GM21390 (cell line): ENCODE data around the gene IRAK4.

Experiments
- ATAC-seq: cut with Tn5 transposase; IDR thresholded peaks from one replicate; pipeline ENCODE4 v1.9.1; 2021; ENCODE audit not compliant: unreplicated experiment

IRAK4 gene

GRCh38 chr12:43764528-43764927 is 5.8 kb downstream of the IRAK4 start:
- no peak for ATAC-seq

GRCh38 chr12:43766291-43766690 is 7.5 kb downstream of the IRAK4 start:
- ATAC-seq, result no peak

- no peak for ATAC-seq
These were observed 17.7 kb downstream of the IRAK4 start for GRCh38 chr12:43776498-43776897.

GRCh38 chr12:43786899-43787693 is 28.3 kb downstream of the IRAK4 start:
- ATAC-seq, result no peak

DNA sequence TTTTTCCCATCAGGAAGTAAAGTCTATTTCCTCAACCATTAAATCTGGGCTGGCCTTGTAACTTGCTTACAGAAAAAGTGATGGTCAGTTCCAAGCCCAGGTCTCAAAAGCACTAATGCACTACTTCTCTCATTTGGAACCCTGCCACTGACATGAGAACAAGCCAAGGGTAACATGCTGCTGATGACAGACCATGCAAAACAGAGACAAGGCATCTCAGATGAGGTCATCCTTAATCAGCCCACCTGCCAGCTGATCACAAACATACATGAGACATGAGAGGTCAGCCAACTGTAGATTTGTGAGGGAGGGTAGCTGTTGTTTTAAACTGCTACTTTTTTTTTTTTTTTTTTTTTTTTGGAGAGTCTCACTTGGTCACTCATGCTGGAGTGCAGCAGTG is 31.2 kb downstream of the IRAK4 start:
- ATAC-seq, result no peak

DNA sequence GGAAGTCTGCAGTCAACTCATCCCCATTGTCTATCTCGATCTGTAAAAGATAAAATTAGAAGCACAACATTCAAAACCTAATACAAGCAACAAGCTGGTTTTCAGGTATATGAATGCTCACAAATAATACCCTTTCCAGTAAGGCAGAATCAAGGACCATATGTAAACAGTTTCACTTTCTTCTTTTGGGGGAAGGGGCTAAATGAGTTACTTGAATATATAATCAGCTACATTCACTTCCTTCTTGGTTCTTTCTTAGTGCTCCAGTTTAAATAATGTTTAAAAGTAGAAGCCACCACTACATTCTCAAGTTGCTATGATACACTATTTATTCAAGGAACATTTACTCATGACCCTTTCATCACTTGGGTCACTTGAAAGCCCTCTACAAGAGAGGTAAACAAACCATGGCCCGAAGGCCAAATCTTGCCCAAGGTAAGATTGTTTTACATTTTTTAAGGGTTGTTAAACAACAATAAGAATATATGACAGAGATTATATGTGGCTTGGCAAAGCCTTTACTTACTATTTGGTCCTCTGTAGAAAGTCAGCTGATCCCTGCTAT is 37.0 kb downstream of the IRAK4 start:
- no peak for ATAC-seq

- ATAC-seq, result no peak
These were observed 38.9 kb downstream of the IRAK4 start for GRCh38 chr12:43797561-43798217.

DNA sequence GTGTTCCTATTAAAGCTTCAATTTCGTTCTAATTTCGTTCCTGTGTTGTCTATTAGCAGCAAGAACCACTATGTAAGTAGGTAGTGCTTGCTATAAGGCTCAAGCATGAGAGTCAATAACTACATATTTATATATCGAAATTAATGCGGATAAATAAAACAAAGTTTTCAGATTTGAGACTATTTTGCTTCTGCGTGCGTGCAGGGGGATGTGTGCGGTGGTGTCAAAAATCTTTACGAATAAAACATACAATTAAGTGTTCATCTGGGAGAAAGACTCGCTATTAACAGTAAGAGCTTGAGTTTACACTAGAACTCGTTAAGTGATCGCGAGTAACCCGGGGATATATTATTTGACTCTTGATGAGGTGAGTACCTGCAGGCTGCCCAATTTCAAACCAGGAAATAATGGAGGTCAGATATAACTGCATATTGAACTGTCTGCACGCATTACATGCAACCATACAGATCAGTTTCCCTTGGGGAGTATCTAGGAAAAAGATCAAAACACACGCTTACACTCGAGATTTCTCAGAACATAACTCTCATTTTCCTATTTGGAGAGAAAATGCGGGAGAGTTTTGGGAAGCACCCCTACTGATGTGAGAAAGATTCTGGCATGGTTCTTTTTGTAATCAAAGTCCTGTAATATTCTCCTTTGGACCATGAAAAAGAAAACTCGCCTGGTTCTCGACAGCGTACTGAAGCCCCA is 46.6 kb downstream of the IRAK4 start:
- no peak for ATAC-seq

DNA sequence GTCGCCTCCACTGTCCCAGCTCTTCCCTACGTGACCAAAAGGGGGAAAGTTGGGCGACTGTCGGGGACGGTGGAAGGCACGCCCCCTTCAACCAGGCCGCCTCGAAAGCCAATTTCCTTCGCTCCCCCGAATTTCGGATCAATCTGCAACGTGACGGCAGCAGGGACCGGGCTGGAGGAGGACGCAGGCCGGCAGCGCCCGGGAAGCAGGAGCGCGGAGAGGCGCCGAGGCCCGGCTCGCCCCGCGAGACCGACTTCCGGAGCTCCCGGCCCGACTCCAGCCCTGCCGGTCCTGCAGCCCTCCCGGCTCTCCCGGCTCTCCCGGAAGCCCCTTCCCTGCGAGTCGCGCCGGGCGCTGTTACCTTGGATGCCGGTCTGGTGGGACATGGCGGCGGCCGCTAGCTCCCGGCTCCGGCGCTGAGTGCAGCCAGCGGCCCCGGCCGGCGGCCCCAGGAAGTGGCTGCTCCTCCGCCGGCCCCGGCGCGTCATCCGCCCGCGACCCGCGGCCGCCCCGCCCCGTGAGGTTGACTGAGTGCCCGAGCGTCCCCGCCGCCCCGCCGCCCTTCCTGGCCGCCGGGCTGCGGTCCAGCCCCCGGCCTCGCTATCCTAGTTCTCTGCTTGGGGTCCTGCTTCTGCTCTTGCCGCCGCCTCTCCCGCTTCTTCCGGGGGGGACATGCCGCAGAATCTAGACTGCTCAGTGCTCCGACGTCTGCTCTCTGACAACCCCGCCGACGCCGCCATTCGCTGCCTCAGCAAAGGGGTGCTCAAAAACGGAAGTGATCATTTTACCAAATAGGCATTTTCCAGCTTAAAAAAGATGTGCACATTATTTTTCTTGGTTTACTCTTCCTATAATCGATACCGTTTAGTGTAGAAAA is 47.3 kb downstream of the IRAK4 start, which contains the start of gene TWF1:
Gene TWF1 (minus strand): TSS at position 458 of the 877 bp plus-strand sequence. CDS start 72 bp downstream, at position 386.
- ATAC-seq, result peak; percentile 95

DNA sequence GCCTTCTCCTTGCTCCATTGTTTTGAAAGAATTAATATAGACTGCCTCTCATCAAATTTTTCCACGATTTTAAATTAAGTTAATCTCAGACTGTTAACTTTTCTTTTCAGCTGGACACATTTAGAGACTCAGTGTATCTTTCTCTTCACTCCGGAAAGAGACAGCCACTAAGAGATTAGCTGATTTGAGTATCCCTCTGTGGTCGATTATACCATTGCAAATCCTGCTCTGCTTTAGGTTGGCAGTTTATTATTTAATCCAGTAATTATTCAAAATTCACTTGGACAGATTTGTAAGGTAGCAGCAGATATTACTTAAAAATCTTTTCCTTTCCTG is 48.0 kb downstream of the IRAK4 start:
- no peak for ATAC-seq

GRCh38 chr12:43807386-43807785 is 48.6 kb downstream of the IRAK4 start:
- ATAC-seq, result no peak

GRCh38 chr12:43812057-43812456 is 53.3 kb downstream of the IRAK4 start:
- ATAC-seq, result no peak

- ATAC-seq, result no peak
These were observed 54.2 kb downstream of the IRAK4 start for GRCh38 chr12:43812926-43813325.

DNA sequence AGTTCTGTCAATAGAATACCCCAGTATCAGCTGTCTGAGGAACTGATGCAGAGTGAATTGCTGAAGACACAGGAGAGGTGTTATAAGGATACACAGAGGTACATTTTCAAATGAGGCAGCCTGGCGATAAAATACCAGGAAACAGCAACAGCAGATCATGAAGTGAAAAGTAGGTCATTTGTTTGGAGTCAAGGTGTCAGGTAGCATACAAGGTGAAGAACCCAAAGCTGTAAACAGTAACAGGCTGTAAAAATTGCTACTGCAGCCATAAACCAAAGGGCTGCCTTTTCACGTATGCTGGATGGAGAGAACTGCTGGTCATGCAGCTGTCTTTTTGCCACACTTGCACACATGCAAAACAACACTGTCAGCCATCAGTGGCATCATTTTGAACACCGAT is 56.7 kb downstream of the IRAK4 start:
- no peak for ATAC-seq

DNA sequence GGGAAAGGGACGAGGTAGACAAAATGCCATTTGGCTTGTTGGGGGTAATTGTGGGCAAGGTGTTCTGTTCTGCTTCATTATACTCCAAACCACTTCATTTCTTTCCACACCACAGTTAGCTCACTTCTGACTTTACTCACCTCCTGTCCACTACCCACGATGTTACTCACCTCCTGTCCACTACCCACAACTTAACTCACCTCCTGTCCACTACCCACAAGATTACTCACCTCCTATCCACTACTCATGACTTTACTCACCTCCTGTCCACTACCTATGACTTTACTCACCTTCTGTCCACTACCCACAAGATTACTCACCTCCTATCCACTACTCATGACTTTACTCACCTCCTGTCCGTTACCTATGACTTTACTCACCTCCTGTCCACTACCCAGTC is 57.4 kb downstream of the IRAK4 start:
- ATAC-seq, result no peak

GRCh38 chr12:43824207-43824775 is 65.5 kb downstream of the IRAK4 start:
- no peak for ATAC-seq

- no peak for ATAC-seq
These were observed 67.9 kb downstream of the IRAK4 start for GRCh38 chr12:43826681-43827080.

DNA sequence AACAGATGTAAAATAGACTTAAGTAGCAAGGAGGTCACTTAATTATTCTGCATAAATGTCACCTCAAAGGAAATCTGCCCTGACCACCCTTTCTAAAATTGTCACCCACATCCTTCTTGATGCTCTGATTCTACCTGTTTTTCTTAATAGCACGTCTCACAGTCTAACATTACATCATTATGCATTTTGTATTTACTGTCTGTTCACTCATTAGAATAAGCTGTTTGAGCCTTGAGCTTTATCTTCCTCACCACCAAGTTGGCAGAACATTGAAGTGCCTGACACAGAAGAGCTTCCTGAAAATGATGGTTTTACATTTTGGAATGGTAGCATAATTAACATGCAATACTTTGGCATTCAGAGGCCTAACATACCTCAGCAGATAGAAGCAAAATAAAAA is 68.3 kb downstream of the IRAK4 start:
- ATAC-seq, result no peak

- no peak for ATAC-seq
These were observed 73.9 kb downstream of the IRAK4 start for GRCh38 chr12:43832463-43833168.

DNA sequence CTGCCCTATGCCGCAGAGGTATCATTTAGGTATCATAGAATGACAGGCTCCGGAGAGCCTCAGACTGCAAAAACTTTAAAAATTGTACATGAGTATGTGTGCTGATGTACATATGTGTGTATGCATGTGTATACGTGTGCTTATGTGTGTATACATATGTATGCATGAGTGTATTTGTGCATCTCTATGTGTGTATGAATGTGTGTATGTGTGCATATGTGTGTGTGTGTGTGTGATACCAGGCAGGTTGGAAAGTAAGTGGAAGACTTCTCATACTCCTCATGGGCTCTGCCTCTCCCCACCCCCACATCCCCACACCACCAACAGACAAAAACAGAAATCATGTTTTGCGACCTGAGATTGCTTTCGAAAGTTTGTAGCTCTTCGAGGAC is 76.5 kb downstream of the IRAK4 start:
- ATAC-seq, result peak; percentile 8
